ENCODE results near the gene MACO1.
"Not testable (repeated sequence)": the region's sequence is repeated elsewhere in the genome, so short reads cannot be mapped to it uniquely, and the experiment has no call there.

MACO1 gene

GRCh38 chr1:25492323-25492722 lies 61.6 kb downstream of the MACO1 start:
- DNase-seq, result no peak

DNA sequence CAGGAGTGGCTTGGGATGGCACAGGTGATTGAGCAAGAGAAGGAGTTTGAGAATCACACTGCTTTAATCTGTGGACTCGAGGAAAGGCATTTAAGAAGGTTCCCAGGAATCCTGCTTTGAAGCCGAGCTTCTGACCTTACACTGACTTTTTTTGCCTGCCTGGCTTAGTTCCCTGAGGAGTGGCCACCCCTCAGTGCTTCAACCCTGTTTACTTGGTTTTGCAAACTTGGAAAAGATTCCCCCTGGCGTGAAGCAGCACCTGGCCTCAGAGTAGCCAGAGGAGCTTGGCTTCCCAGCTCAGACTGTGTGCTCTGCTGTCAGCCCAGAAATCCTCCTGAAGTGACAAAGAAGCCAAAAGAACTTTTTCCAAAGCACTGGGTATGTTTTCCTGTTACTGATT lies 64.3 kb downstream of the MACO1 start:
- DNase-seq, result no peak

- DNase-seq, result no peak
Observed at GRCh38 chr1:25500694-25501093, 70.0 kb downstream of the MACO1 start.

- DNase-seq, result no peak
Observed at GRCh38 chr1:25501235-25502058, 70.8 kb downstream of the MACO1 start.

DNA sequence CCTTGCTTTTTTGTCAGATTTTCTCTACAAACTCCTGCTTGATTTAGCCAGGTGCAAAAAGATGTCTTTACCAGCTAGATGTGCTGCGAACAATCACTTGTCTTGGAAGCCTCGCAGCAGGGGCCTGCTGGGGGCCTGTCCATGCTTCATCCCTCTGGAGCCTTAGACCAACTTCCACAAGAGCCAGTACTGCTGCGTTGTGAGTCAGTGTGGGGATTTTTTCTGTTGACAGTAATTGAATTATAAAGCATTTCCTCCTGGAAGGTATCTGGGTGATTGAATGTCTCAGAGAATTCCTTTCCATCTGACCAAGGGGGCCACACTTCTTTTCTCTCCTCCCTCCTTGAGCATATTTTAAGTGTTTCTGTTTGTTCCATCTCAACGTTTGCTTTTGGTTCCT lies 72.3 kb downstream of the MACO1 start:
- DNase-seq, result no peak

DNA sequence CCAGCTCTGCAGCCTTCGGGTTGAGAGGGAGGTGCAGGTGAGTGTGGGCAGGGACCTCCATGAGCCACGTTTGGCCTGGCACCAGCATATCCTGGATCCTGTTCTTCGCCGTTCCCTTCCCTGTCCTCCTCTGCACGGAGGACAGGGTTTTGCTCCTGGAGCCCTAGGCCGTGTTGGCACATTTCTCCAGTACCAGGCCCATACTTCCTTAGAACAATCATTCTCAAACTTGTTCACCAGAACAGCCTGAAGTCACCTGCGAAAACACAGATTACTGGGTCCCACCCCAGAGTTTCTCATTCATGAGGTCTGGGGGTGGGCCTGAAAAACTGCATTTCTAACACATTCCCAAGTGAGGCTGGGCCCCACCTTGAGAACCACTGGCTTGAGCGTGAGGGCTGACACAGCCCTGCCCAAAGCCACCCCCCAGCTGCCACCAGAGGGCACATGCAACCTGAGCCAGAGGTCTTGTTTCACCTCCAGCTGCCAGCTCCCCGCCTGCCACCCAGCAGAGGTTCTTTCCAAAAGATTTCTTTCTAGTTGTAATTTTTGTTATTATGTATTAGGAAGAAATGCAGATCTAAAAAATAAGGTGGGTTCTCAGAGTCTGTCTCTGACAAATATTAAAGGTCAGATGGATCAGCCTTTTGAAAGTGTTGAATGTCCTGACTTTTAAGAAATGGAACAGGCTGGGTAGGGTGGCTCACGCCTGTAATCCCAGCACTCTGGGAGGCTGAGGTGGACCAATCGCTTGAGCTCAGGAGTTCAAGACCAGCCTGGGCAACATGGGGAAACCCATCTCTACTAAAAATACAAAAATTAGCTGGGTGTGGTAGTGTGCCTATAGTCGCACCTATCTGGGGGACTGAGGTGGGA lies 73.1 kb downstream of the MACO1 start:
- no peak for DNase-seq

- no peak for DNase-seq
Observed at GRCh38 chr1:25504706-25505595, 74.3 kb downstream of the MACO1 start.

- no peak for DNase-seq
Observed at GRCh38 chr1:25505656-25506385, 75.1 kb downstream of the MACO1 start.

GRCh38 chr1:25506566-25507463 lies 76.1 kb downstream of the MACO1 start:
- DNase-seq, result not testable (repeated sequence)

GRCh38 chr1:25513666-25514065 lies 83.0 kb downstream of the MACO1 start:
- DNase-seq, result no peak

- no peak for DNase-seq
Observed at GRCh38 chr1:25515033-25515432, 84.3 kb downstream of the MACO1 start.

- no peak for DNase-seq
Observed at GRCh38 chr1:25516686-25517085, 86.0 kb downstream of the MACO1 start.

DNA sequence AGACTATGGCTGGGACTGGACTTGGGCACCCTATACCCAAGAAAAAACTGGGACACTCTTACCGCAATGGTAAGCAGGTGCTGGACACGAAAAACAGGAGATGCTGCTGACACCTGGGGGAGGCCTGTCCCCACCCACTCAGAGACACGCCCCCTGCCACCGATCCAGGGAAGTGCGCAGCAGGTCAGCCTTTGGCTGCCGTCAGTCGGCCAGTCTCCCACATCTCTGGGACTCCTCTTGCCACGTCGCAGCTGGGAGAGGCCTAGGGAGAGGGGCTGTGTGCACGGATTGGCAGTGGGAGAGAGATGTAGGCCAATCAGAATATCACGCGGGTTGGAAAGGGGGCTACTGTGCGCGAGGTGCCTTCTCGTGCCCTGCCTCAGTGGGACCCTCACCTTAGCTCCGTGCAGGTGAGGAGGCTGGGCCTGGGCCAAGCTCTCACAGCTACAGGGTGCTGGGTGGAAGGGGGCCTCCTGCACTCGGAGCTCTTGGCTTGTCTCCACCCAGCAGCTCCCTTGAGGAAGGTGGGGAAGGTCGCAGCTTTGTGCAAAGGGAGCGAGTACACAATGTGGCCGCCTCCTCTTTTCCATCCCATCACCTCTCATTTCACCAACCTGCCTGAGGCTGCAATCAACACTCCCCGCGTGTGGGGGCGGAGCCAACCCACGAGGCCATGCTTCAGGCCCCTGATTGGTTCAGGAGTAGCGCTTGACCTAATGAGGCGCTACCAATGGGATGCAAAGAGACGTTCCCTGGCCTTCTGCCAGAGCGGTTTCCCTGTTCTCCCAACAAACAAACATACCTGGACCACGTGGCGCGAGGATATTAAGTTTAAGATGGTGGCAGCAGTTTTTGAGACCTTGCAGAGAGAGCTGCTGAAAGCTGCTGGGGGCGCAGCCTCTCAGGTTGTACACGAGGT lies 87.0 kb downstream of the MACO1 start:
- DNase-seq, result no peak

- DNase-seq, result no peak
Observed at GRCh38 chr1:25519624-25520023, 88.9 kb downstream of the MACO1 start.

GRCh38 chr1:25520446-25521061 lies 89.9 kb downstream of the MACO1 start:
- peak; percentile 32 for DNase-seq

- no peak for DNase-seq
Observed at GRCh38 chr1:25522031-25522655, 91.4 kb downstream of the MACO1 start.

- DNase-seq, result no peak
Observed at GRCh38 chr1:25523542-25523941, 92.8 kb downstream of the MACO1 start.

DNA sequence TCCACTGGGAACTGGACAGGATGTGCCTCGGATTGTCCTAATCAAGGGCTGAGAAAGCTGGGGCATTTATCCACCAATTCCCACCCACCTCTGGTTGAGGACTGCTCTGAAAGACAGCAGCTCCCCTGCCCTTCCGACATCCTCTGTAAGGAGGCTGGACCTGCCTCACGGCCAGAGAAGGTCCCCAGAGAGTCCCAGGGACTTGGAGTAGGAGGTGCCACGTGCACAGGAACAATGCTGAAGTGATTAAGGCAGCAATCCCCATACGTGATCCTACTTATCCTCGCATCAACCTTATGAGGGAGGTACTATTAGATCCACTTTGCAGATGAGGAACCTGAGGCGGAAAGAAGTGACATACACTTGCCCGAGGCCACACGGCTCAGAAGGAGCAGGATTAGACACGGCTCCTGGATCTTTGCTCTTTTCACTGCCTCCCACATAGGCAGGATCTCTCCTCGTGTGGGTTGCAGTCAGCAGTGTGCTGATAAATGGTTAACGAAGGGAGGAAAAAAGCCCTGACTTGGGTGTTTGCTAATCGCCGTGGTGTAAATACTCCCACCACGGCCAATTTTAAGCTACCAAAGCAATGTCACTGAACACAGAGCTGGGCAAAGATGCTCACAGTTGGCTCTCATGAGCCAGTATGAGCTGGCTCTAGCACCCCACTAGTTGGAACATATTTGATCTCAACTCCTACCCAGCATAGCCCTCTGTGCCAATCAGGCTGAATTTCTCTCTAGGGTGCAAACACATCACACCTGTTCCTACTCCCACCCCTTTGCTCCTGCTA lies 94.1 kb downstream of the MACO1 start:
- no peak for DNase-seq

Data from DMS79 (cell line).